NOMO-1 (cell line): ENCODE measurements around the gene IFFO2.
A peak's percentile ranks its signal among the peaks of the same experiment; 100 is the strongest.

ENCODE experiments used
- DNase-seq, 2 experiments: peaks; one replicate each; lab custom pipeline; 2025; ENCODE audit not compliant: unreplicated experiment in 2 of 2; lab: John Stamatoyannopoulos, UW

Gene IFFO2

GRCh38 chr1:18938707-18939070 is 17.8 kb downstream of the IFFO2 start:
- no peak for DNase-seq

GRCh38 chr1:18938008-18938706 is 18.3 kb downstream of the IFFO2 start:
- DNase-seq = no peak

GRCh38 chr1:18937539-18937938 is 18.9 kb downstream of the IFFO2 start:
- no peak for DNase-seq

GRCh38 chr1:18936814-18937481 is 19.5 kb downstream of the IFFO2 start:
- no peak for DNase-seq

- no peak for DNase-seq
Observed at GRCh38 chr1:18936471-18936813, 20.0 kb downstream of the IFFO2 start.

DNA sequence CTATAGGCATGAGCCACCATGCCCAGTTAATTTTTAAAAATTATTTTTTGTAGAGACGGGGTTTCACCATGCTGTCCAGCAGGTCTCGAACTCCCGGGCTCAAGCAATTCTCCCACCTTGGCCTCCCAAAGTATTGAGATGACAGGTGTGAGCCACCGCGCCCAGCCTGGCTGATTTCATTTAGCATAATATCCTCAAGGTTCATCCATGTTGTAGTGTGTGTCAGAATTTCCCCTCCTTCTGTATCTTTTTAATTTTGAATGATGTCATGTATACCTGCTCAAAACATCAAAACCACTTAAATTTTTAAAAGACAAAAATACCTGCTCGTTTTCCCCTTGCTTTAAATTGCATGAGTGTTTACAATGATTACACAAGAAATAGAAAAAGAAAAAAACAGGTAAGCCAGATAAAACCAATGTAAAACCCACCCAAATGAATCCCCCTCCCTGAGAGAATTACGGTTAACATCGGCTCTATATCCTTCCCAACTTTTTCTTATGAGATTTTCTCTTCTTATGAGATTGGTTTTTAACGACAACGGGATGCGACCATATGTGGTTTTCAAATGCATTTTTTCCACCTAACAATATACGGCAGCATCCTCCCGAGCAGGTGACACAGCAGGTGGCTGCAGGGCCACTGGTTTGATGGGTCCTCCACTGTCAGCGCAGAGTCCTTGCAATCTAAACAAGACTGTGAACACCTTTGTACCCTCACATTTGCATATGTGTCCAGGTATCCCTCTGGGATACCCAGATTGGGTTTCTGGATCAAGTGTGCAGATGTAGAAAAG is 22.1 kb downstream of the IFFO2 start:
- DNase-seq = no peak

DNA sequence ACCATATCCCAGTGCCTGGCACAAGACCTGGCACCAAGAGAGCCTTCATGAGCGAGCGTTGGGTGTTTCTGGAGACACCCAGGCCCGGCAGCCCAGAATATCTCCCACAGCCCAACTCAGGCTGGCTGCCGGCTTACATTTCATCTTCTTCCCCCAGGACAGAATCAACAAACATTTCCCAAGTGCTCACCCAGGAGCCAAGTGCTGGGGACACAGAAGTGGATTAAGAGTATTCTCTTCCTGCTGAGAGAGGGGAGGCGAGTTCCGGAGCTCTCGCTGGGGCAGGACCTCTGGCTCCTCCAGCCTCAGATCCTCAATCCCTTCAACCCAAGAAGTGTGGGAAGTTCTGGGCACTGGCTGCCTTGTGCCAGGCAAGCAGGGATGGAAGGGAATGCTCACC is 23.6 kb downstream of the IFFO2 start:
- no peak for DNase-seq

- no peak for DNase-seq
Observed at GRCh38 chr1:18932387-18932786, 24.1 kb downstream of the IFFO2 start.

DNA sequence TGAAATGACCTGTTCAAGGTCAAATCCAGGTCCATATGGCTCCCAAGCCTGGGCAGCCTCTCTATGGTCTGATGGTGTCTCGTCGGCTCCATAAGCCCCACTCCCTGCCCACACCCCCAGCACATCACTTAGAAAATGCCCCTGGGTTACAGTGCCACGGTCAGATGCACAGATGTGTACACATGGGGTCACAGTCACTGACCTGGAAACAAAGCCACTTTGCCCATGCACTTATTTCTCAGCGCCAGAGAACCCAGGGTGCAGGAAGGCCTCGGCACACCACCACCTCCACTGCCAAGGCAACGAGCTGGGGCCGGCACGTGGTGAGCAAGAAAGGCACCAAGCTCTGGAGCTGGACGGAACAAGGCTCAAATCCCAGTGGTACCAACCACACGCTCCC is 24.7 kb downstream of the IFFO2 start:
- no peak for DNase-seq

DNA sequence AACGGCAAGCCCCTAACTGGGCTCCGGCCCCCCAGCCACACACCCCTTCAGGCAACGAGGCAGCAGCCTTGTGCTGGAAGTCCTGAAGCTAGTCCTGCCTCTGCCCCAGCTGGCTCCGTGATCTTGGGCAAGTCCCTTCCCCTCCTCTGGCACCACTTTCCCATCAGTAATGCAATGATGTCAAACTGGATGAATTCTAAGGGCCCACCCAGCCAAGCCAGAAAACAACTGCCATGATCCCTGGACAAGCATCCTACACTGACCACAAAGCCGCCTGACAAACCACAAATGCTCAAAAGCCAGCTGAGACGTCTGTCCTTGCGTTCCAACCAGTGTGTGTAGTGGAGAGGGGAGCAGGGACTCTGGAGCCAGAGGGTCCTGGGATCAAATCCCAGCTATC is 26.8 kb downstream of the IFFO2 start:
- DNase-seq = no peak

- DNase-seq = no peak
Observed at GRCh38 chr1:18928985-18929384, 27.5 kb downstream of the IFFO2 start.

- DNase-seq = no peak
Observed at GRCh38 chr1:18928406-18928805, 28.1 kb downstream of the IFFO2 start.

DNA sequence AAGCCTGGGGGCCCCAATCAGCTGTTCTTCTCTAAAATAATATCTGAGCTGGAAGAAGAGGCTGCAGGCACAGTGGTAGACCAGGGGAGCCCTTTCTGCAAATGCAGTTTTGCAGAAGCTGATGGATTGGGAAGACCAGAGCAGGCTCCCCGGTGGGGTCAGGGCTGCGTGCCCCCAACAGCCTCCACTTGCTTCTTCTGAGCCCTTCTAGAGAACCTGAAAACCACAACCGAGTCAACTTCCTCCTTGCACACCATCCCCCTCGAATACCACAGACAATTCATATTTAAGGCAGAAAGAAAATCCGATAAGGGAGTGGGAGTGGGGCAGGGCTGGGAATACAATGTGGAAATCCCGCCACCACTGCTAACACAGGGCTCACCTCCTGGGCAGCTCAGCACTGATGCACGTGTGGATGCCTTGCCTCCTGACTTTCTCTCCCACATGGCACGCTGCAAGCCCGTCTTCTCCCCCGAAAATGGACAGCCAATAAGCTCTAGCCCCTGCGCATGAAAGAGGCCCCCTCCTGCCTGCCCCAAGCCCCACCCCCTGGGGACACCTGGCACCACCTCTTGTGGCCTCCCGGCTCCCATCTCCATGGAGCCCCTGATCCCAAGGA is 28.7 kb downstream of the IFFO2 start:
- DNase-seq = peak; percentile 60 to 68

- no peak for DNase-seq
Observed at GRCh38 chr1:18927082-18927653, 29.3 kb downstream of the IFFO2 start.

DNA sequence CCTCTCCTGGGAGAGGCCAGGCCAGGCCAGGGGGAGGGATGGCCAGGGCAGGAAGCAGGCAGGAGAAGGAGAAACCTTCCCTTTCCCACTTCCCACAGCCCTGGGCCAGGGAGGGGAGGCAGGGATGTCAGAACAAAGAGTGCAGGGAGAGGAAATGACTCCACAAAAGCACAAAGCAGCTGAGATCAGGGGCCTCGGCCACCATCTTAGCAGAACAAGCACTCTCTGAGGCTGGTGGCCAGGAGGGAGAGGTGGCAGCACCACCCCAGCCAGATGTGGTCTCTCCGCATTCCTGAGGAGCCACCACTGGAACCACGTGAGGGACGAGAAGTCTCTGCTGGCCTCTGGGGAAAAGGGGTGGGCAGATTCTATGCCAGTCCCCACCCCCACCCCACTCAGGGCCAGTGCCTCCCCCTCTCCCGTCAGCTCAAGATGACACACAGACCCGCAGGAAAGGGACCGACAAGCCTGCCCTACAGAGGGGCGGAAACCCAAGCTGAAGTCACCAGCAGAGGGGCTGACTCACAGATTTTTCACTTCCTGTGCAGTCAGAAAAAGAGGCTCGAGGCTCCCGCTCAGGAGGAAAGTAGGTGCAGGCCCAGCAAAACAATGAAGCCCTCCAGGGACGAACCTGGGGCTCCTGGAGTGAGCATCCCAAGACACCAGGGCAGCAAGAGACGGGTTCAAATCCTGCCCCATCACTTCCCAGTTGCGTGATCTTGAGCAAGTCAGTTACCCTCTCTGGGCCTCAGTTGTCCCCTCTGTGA is 30.0 kb downstream of the IFFO2 start:
- DNase-seq = peak; percentile 85 to 95

DNA sequence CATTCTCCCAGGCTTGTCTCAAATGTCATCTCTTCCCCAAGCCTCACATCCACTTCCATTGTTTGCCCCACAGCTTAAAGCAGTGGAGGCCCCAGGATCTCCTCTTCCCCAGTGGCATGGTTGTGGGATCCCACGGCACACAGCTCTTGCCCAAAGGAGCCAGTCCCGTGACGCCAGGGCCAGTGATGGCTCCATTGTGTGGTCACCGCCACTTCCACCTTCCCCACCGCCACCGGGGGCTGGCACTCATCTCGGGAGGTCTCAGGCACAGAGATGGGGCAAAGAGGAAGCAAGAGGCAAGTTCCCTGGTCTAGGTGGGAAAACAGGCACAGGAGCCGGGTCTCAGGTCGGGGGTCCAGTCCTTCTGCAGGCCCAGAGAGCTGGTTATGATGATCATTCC is 31.2 kb downstream of the IFFO2 start:
- no peak for DNase-seq

GRCh38 chr1:18924221-18924691 is 32.2 kb downstream of the IFFO2 start:
- DNase-seq = peak in 1 of 2 experiments; percentile 25

GRCh38 chr1:18923756-18924211 is 32.7 kb downstream of the IFFO2 start:
- no peak for DNase-seq

DNA sequence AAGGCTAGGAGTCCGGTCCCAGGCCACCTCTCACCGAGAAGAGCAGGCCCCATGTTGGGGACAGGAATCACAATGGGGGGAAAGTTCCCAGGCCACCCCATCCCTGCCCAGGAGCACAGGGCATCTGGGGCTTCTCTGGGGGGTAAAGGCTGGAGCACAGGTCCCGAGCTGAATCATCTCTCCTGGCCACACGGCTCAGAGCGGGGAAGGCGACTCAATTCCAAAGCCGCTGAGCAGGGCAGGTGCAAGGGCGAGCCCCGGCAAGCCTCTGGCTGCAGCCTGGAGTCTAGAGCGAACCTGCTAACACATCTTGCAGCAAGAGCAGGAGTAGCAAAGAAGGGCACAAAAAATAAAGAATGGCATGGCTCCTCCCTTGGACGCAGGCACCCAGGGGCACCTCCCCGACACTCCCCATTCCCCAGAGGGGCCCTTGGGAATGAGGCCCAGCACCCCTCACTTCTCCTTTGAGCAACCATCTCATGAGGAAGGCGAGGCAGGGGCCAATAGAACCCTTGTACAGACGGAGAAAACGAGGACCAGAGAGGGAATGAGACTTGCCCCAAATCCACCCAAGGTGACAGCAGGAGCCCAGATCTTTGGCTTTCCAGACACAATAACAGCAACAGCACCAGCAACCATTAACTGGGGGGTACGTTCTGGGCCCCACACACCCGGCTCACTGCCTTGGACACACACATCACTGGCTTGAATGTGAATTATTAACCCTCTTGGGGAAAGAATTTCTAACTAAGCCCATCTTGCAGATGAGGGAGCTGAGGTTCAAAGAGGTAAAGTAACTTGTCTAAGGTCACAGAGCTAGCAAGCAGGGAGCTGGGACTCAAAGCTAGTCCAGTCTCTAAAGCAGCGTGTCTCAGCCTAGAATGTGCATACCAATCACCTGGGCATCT is 33.4 kb downstream of the IFFO2 start:
- no peak for DNase-seq
